ENCODE data around the gene SDR42E2.
"Not testable (repeated sequence)": the region's sequence is repeated elsewhere in the genome, so short reads cannot be mapped to it uniquely, and the experiment has no call there.

Gene SDR42E2

GRCh38 chr16:22165508-22166285 is 3.4 kb downstream of the SDR42E2 start:
- Histone ChIP-seq H3K27ac (ENCODE audit: low read depth, low read length) (no peak overlapping the region), H3K79me2 (ENCODE audit: control insufficient read depth, low read length) (no peaks in the 10 kb centered on the region), H3K4me1 (ENCODE audit: control insufficient read depth, low read length) (no peaks in the 10 kb centered on the region), H3K4me2 (ENCODE audit: low read length) (no peak overlapping the region), H3F3A (ENCODE audit: control insufficient read depth, insufficient read depth) (no peaks in the 10 kb centered on the region), H4K20me1 (ENCODE audit: control insufficient read depth, insufficient read depth, low read depth, low read length) (no peaks in the 10 kb centered on the region), H3K9me3 (ENCODE audit: control insufficient read depth, insufficient read depth, low read length) (no peaks in the 10 kb centered on the region), H3K4me3 (ENCODE audit: low read length) (no peak overlapping the region), H3K9me2 (replicated peaks; ENCODE audit: control insufficient read depth, low read length) (no peaks in the 10 kb centered on the region), H3K36me3 (ENCODE audit: control insufficient read depth, low read length) (no peaks in the 10 kb centered on the region), H3K27me3 (ENCODE audit: control insufficient read depth, low read length) (peaks cover 8% of the 10 kb centered on the region; the same call in 1 of the 2 replicates)
- TF ChIP-seq EZH2phosphoT487 (IDR thresholded peaks at IDR 0.05; ENCODE audit: borderline replicate concordance, low read length) (no peak), CTCF (IDR thresholded peaks at IDR 0.05; ENCODE audit: low read depth, low read length, poor library complexity, severe bottlenecking) (no peak)

- Histone ChIP-seq H4K20me1 (ENCODE audit: control insufficient read depth, insufficient read depth, low read depth, low read length) (no peaks in the 10 kb centered on the region), H3F3A (ENCODE audit: control insufficient read depth, insufficient read depth) (no peaks in the 10 kb centered on the region), H3K36me3 (ENCODE audit: control insufficient read depth, low read length) (no peaks in the 10 kb centered on the region), H3K79me2 (ENCODE audit: control insufficient read depth, low read length) (no peaks in the 10 kb centered on the region), H3K4me3 (ENCODE audit: low read length) (no peak overlapping the region), H3K9me2 (replicated peaks; ENCODE audit: control insufficient read depth, low read length) (no peaks in the 10 kb centered on the region), H3K4me2 (ENCODE audit: low read length) (no peak overlapping the region), H3K27me3 (ENCODE audit: control insufficient read depth, low read length) (no peaks in the 10 kb centered on the region), H3K27ac (ENCODE audit: low read depth, low read length) (no peak overlapping the region), H3K9me3 (ENCODE audit: control insufficient read depth, insufficient read depth, low read length) (no peaks in the 10 kb centered on the region), H3K4me1 (ENCODE audit: control insufficient read depth, low read length) (no peaks in the 10 kb centered on the region)
- TF ChIP-seq CTCF (IDR thresholded peaks at IDR 0.05; ENCODE audit: low read depth, low read length, poor library complexity, severe bottlenecking) (no peak), EZH2phosphoT487 (IDR thresholded peaks at IDR 0.05; ENCODE audit: borderline replicate concordance, low read length) (no peak)
These were observed 9.6 kb downstream of the SDR42E2 start for GRCh38 chr16:22171953-22172352.

- H3F3A ChIP-seq (ENCODE audit: control insufficient read depth, insufficient read depth); H3K27ac ChIP-seq (ENCODE audit: low read depth, low read length); H3K79me2 ChIP-seq (ENCODE audit: control insufficient read depth, low read length); H3K4me1 ChIP-seq (ENCODE audit: control insufficient read depth, low read length); H4K20me1 ChIP-seq (ENCODE audit: control insufficient read depth, insufficient read depth, low read depth, low read length); H3K9me2 ChIP-seq (replicated peaks; ENCODE audit: control insufficient read depth, low read length); H3K36me3 ChIP-seq (ENCODE audit: control insufficient read depth, low read length); H3K27me3 ChIP-seq (ENCODE audit: control insufficient read depth, low read length); H3K9me3 ChIP-seq (ENCODE audit: control insufficient read depth, insufficient read depth, low read length); H3K4me3 ChIP-seq (ENCODE audit: low read length); H3K4me2 ChIP-seq (ENCODE audit: low read length): not testable (repeated sequence)
These were observed 10.3 kb downstream of the SDR42E2 start for GRCh38 chr16:22172642-22173041.

GRCh38 chr16:22174642-22175041 is 12.3 kb downstream of the SDR42E2 start:
- Histone ChIP-seq H3K4me2 (ENCODE audit: low read length) (no peak overlapping the region), H3F3A (ENCODE audit: control insufficient read depth, insufficient read depth) (no peaks in the 10 kb centered on the region), H3K27me3 (ENCODE audit: control insufficient read depth, low read length) (peaks cover 4% of the 10 kb centered on the region; the same call in 1 of the 2 replicates), H3K27ac (ENCODE audit: low read depth, low read length) (no peak overlapping the region), H3K9me2 (replicated peaks; ENCODE audit: control insufficient read depth, low read length) (no peaks in the 10 kb centered on the region), H3K79me2 (ENCODE audit: control insufficient read depth, low read length) (no peaks in the 10 kb centered on the region), H3K36me3 (ENCODE audit: control insufficient read depth, low read length) (no peaks in the 10 kb centered on the region), H3K4me3 (ENCODE audit: low read length) (no peak overlapping the region), H3K9me3 (ENCODE audit: control insufficient read depth, insufficient read depth, low read length) (no peaks in the 10 kb centered on the region), H3K4me1 (ENCODE audit: control insufficient read depth, low read length) (no peaks in the 10 kb centered on the region), H4K20me1 (ENCODE audit: control insufficient read depth, insufficient read depth, low read depth, low read length) (no peaks in the 10 kb centered on the region)
- TF ChIP-seq EZH2phosphoT487 (IDR thresholded peaks at IDR 0.05; ENCODE audit: borderline replicate concordance, low read length) (no peak), CTCF (IDR thresholded peaks at IDR 0.05; ENCODE audit: low read depth, low read length, poor library complexity, severe bottlenecking) (no peak)

All from DOHH2 (cell line).